HUES6 (cell line): ENCODE measurements around the gene LIG1.
"Not testable (repeated sequence)": the region's sequence is repeated elsewhere in the genome, so short reads cannot be mapped to it uniquely, and the experiment has no call there.

Source experiments
- H3K27ac ChIP-seq: 2 replicates; pipeline ENCODE4 v1.7.0; 2013; ENCODE audit warnings: low read depth, mild to moderate bottlenecking, low read length, inconsistent platforms
- H3K27me3 ChIP-seq: 2 replicates; pipeline ENCODE4 v1.6.1; 2013; ENCODE audit warnings: low read length; ENCODE audit not compliant: control insufficient read depth, insufficient read depth
- H3K36me3 ChIP-seq: 2 replicates; pipeline ENCODE4 v1.6.1; 2013; ENCODE audit warnings: low read length; ENCODE audit not compliant: control insufficient read depth, insufficient read depth
- H3K4me1 ChIP-seq: 2 replicates; pipeline ENCODE4 v1.6.1; 2013; ENCODE audit warnings: low read length; ENCODE audit not compliant: control insufficient read depth, insufficient read depth
- H3K4me3 ChIP-seq: 2 replicates; pipeline ENCODE4 v1.5.1; 2013; ENCODE audit warnings: low read depth, low read length
- H3K9ac ChIP-seq: one replicate; pipeline ENCODE4 v1.6.1; 2013; ENCODE audit warnings: mild to moderate bottlenecking, low read length
- H3K9me3 ChIP-seq: 2 replicates; pipeline ENCODE4 v1.6.1; 2013; ENCODE audit warnings: low read depth, low read length; ENCODE audit not compliant: control insufficient read depth, insufficient read depth

Gene LIG1

GRCh38 chr19:48102870-48103751 lies 67.0 kb downstream of the LIG1 start:
- no peaks in the 10 kb centered on the region for H3K9me3 ChIP-seq
- no peaks in the 10 kb centered on the region for H3K36me3 ChIP-seq
- H3K4me1 ChIP-seq: no peaks in the 10 kb centered on the region
- peak overlapping the region; percentile 48 for H3K4me3 ChIP-seq
- H3K27me3 ChIP-seq: peaks cover 2% of the 10 kb centered on the region; the same call in 1 of the 2 replicates
- no peak overlapping the region for H3K9ac ChIP-seq
- no peak overlapping the region for H3K27ac ChIP-seq

GRCh38 chr19:48095612-48096175 lies 74.5 kb downstream of the LIG1 start:
- Histone ChIP-seq H3K27ac (no peak overlapping the region), H3K9ac (no peak overlapping the region), H3K27me3 (peaks cover 5% of the 10 kb centered on the region; the same call in 1 of the 2 replicates), H3K4me1 (no peaks in the 10 kb centered on the region), H3K4me3 (no peak overlapping the region), H3K9me3 (no peaks in the 10 kb centered on the region), H3K36me3 (no peaks in the 10 kb centered on the region)

- H3K27me3 ChIP-seq: peaks cover 5% of the 10 kb centered on the region; the same call in 1 of the 2 replicates
- no peak overlapping the region for H3K9ac ChIP-seq
- peaks cover 2% of the 10 kb centered on the region; the same call in 1 of the 2 replicates for H3K9me3 ChIP-seq
- H3K27ac ChIP-seq: no peak overlapping the region
- H3K4me1 ChIP-seq: no peaks in the 10 kb centered on the region
- H3K4me3 ChIP-seq: no peak overlapping the region
- no peaks in the 10 kb centered on the region for H3K36me3 ChIP-seq
Observed at GRCh38 chr19:48094855-48095203, 75.3 kb downstream of the LIG1 start.

- peaks cover 4% of the 10 kb centered on the region; the same call in 1 of the 2 replicates for H3K9me3 ChIP-seq
- H3K27ac ChIP-seq: no peak overlapping the region
- no peaks in the 10 kb centered on the region for H3K36me3 ChIP-seq
- H3K27me3 ChIP-seq: peaks cover 5% of the 10 kb centered on the region; the same call in 1 of the 2 replicates
- H3K4me1 ChIP-seq: no peaks in the 10 kb centered on the region
- H3K9ac ChIP-seq: no peak overlapping the region
- H3K4me3 ChIP-seq: no peak overlapping the region
Observed at GRCh38 chr19:48094129-48094854, 75.9 kb downstream of the LIG1 start.

GRCh38 chr19:48091111-48091718 lies 78.9 kb downstream of the LIG1 start:
- not testable (repeated sequence) for H3K4me1 ChIP-seq, H3K27me3 ChIP-seq, H3K9me3 ChIP-seq, H3K27ac ChIP-seq, H3K4me3 ChIP-seq, H3K9ac ChIP-seq, H3K36me3 ChIP-seq

GRCh38 chr19:48090281-48090802 lies 79.8 kb downstream of the LIG1 start:
- Histone ChIP-seq H3K27ac (no peak overlapping the region), H3K4me3 (no peak overlapping the region), H3K27me3 (no peaks in the 10 kb centered on the region), H3K4me1 (no peaks in the 10 kb centered on the region; the same call in 1 of the 2 replicates), H3K9me3 (peaks cover 9% of the 10 kb centered on the region; the same call in 1 of the 2 replicates), H3K9ac (no peak overlapping the region), H3K36me3 (no peaks in the 10 kb centered on the region)

GRCh38 chr19:48088991-48089390 lies 81.2 kb downstream of the LIG1 start:
- not testable (repeated sequence) for H3K27me3 ChIP-seq, H3K9me3 ChIP-seq, H3K27ac ChIP-seq, H3K4me1 ChIP-seq, H3K36me3 ChIP-seq, H3K9ac ChIP-seq, H3K4me3 ChIP-seq

- Histone ChIP-seq H3K4me3 (no peak overlapping the region), H3K9ac (no peak overlapping the region), H3K36me3 (no peaks in the 10 kb centered on the region), H3K27ac (no peak overlapping the region), H3K27me3 (no peaks in the 10 kb centered on the region), H3K9me3 (peaks cover 10% of the 10 kb centered on the region; the same call in 1 of the 2 replicates), H3K4me1 (no peaks in the 10 kb centered on the region; the same call in 1 of the 2 replicates)
Observed at GRCh38 chr19:48085904-48086864, 84.0 kb downstream of the LIG1 start.

GRCh38 chr19:48085076-48085475 lies 85.1 kb downstream of the LIG1 start:
- no peak overlapping the region for H3K4me3 ChIP-seq
- H3K27ac ChIP-seq: no peak overlapping the region
- no peaks in the 10 kb centered on the region; the same call in 1 of the 2 replicates for H3K4me1 ChIP-seq
- H3K36me3 ChIP-seq: no peaks in the 10 kb centered on the region
- no peaks in the 10 kb centered on the region for H3K27me3 ChIP-seq
- H3K9me3 ChIP-seq: peaks cover 10% of the 10 kb centered on the region; the same call in 1 of the 2 replicates
- no peak overlapping the region for H3K9ac ChIP-seq

- H3K36me3 ChIP-seq: no peaks in the 10 kb centered on the region
- no peaks in the 10 kb centered on the region; the same call in 1 of the 2 replicates for H3K4me1 ChIP-seq
- no peak overlapping the region for H3K4me3 ChIP-seq
- no peaks in the 10 kb centered on the region for H3K27me3 ChIP-seq
- H3K9me3 ChIP-seq: peaks cover 6% of the 10 kb centered on the region; the same call in 1 of the 2 replicates
- H3K9ac ChIP-seq: no peak overlapping the region
- H3K27ac ChIP-seq: no peak overlapping the region
Observed at GRCh38 chr19:48081106-48081505, 89.0 kb downstream of the LIG1 start.
